A204.1 (cell line): Measurements from ENCODE around the gene SERPINB11.
"Not testable (repeated sequence)": the region's sequence is repeated elsewhere in the genome, so short reads cannot be mapped to it uniquely, and the experiment has no call there.

Experiments
- FAIRE-seq: peaks from 2 replicates; lab custom pipeline; 2012; peaks lifted over from hg19 to GRCh38; lab: Jason Lieb, UNC

SERPINB11 gene, protein sequence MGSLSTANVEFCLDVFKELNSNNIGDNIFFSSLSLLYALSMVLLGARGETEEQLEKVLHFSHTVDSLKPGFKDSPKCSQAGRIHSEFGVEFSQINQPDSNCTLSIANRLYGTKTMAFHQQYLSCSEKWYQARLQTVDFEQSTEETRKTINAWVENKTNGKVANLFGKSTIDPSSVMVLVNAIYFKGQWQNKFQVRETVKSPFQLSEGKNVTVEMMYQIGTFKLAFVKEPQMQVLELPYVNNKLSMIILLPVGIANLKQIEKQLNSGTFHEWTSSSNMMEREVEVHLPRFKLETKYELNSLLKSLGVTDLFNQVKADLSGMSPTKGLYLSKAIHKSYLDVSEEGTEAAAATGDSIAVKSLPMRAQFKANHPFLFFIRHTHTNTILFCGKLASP

DNA sequence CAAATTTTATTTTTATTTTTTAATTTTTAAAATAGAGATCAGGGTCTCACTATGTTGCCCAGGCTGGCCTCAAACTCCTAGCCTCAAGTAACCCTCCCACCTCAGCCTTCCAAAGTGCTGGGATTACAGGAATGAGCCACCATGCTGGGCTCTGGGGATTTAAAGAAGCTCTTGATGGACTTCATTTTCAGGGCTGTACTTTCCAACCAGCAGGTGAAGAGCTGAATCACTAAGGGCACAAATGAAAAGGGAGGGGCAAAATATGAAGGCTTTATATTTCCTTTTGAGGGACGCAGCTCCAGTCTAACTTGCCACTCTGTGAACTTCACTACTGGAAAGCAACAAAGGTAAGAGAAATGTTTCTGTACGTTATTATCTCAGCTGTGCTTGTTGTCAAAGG lies at the start of gene SERPINB11:
SERPINB11 (plus strand) TSS at position 301 of the 400 bp plus-strand sequence. CDS start 7,234 bp downstream, outside the sequence.
- FAIRE-seq = no peak

GRCh38 chr18:63658920-63659319 lies 43.8 kb upstream of the SERPINB11 start:
- not testable (repeated sequence) for FAIRE-seq

- not testable (repeated sequence) for FAIRE-seq
Observed at GRCh38 chr18:63661750-63662149, 41.0 kb upstream of the SERPINB11 start, which contains the start of gene SERPINB3. Gene SERPINB3 (minus strand): TSS chr18:63661893. CDS start chr18:63661216, 677 bp downstream.

DNA sequence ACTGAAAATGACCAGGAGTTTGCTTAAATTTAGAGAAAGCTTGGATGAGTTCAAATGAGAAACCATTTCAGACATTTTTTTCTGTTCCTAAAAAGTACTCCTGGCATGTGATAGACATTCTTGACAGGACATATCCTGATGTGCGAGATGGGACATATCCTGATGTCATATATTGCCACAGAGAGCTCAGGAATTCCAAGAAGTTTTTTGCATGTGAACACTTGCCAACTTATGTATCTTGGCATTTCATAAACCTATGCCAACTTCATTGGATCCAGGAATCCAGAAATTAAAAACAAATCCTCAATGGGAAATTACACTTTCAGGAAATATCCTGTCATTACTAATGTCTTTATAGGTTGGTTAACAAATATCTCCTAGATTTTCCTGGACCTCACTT lies 38.2 kb upstream of the SERPINB11 start:
- FAIRE-seq = no peak

DNA sequence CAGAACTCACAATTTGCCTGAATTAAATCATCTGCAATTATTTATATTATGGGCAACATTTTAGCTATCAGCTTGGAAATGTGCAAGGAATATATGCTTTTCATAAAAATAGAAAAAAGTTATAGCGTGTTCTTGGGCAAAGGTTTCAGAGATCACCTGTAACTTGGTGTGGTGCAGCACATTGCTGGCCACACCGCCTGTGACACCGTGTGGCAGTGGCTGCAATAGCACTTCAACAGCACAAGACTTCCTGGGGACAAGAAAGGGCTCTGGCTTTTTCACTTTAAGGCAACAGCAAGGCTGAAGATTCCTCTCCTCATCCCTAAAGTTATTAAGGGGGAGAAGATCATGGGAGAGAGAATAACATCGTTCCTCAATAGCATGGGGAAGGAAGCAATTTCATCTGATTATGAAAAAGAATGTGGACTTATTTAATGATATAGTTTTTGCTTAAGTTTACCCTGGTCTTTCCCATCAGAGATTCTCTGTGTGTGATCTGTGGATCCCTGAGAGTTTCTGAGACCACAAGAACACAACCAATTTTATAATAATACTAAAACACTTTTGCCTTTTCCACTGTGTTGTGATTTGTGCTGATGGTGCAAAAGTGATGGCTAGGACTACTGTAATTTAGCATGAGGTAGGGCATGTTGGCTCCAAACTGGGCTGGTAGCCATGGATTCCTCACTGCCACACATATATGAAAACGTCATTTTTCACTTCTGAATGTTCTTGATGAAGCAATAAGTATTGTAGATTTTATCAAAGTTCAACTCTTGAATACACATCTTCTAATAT lies 26.0 kb upstream of the SERPINB11 start:
- FAIRE-seq = no peak

- no peak for FAIRE-seq
Observed at GRCh38 chr18:63677500-63678225, 25.1 kb upstream of the SERPINB11 start.

GRCh38 chr18:63679820-63680606 lies 22.7 kb upstream of the SERPINB11 start:
- no peak for FAIRE-seq

- no peak for FAIRE-seq
Observed at GRCh38 chr18:63681449-63682340, 21.1 kb upstream of the SERPINB11 start.

- no peak for FAIRE-seq
Observed at GRCh38 chr18:63683152-63683551, 19.6 kb upstream of the SERPINB11 start.

DNA sequence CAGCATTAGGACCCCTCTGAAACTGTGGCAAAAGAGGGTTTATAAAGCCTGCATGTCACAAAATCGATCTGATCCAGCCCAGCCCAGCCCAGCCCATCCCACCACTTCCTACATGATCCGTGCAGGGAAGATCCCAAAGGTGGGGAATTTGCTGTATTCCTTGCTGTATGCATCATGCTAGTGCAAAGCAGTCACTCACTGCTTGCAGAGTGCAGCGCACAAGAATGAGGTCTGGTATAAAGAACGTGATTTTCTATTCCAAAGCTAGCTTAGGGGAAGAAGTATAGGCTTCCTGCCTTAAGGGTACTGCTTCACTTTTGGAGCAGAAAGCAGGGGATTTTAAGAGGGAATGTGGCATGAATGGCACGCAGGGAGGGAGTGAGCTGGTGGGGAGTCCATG lies 18.9 kb upstream of the SERPINB11 start:
- FAIRE-seq = no peak

DNA sequence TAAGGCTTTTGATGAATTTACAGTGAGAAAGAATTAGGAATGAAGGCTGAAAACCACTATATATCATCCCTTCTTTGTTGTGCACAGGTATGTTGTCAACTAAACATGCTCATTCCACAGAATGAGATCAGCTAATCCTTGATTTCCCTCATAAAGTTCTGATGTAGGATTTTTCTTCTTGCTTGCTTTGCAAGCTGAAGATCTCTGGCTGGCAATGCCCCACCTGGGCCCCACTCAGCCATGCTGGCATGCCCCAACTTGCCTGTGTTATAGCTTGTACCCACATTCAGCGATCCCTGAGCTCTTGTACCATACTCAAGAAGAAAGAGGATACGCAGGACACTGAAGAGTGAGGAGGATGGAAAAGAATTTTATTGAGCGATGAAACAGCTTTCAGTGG lies 18.0 kb upstream of the SERPINB11 start:
- no peak for FAIRE-seq

GRCh38 chr18:63686871-63687270 lies 15.9 kb upstream of the SERPINB11 start:
- FAIRE-seq = no peak

- no peak for FAIRE-seq
Observed at GRCh38 chr18:63689064-63689463, 13.7 kb upstream of the SERPINB11 start.

- no peak for FAIRE-seq
Observed at GRCh38 chr18:63697097-63697660, 5.6 kb upstream of the SERPINB11 start.

- FAIRE-seq = no peak
Observed at GRCh38 chr18:63700501-63700900, 2.3 kb upstream of the SERPINB11 start.

GRCh38 chr18:63701952-63702351 lies 808 bp upstream of the SERPINB11 start:
- FAIRE-seq = no peak

- no peak for FAIRE-seq
Observed at GRCh38 chr18:63705401-63705800, 2.6 kb downstream of the SERPINB11 start.

DNA sequence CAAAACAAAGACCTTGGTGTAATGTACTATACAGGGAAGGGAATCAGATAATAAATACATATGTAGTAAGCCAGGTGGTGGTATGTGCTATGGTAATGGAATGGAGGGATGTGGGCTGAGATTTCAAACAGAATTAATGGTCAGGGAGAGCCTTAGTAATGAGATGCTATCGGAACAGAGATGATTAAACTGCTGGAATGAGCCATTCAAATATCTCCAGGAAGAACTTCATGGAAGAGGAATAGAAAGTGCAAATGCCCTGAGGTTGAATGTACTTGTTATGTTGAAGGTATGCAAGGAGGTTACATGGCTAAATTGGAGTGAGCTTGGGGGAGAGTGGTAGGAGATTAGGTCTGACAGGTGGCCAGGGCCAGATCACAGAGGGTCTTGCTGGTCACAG lies 5.1 kb downstream of the SERPINB11 start:
- no peak for FAIRE-seq

GRCh38 chr18:63708650-63709049 lies 5.9 kb downstream of the SERPINB11 start:
- no peak for FAIRE-seq
